Hepatocyte (in vitro differentiated cells): ENCODE data around the gene PKDREJ. TPM values are rescaled to one million over a fixed set of nuclear protein-coding genes. Genes with fewer than 3 reads are reported as not detected.

ENCODE experiments used
- DNase-seq: peaks from one replicate; pipeline ENCODE4 v3.0.0-alpha.2; 2016; ENCODE audit warnings: low spot score
- H2AFZ ChIP-seq: fragments of 200-600 bp; sonication (generic); 2 replicates; pipeline ENCODE4 v1.6.0; 2016; ENCODE audit warnings: antibody characterized with exemption, mild to moderate bottlenecking
- H3K27ac ChIP-seq: fragments of 200-600 bp; sonication (generic); 2 replicates; pipeline ENCODE4 v1.5.1; 2016; ENCODE audit warnings: mild to moderate bottlenecking
- H3K27me3 ChIP-seq: fragments of 200-600 bp; sonication (generic); 2 replicates; pipeline ENCODE4 v1.6.1; 2016
- H3K36me3 ChIP-seq: fragments of 200-600 bp; sonication (generic); replicated peaks from 2 replicates; pipeline ENCODE4 v1.5.1; 2016; ENCODE audit warnings: low read depth; ENCODE audit not compliant: insufficient read depth
- H3K4me1 ChIP-seq: fragments of 200-600 bp; sonication (generic); 2 replicates; pipeline ENCODE4 v1.5.1; 2016; ENCODE audit warnings: mild to moderate bottlenecking, moderate library complexity; ENCODE audit not compliant: insufficient read depth
- H3K4me2 ChIP-seq: fragments of 200-600 bp; sonication (generic); 2 replicates; pipeline ENCODE4 v1.6.0; 2016
- H3K4me3 ChIP-seq: fragments of 200-600 bp; sonication (generic); 2 replicates; pipeline ENCODE4 v1.5.1; 2016; ENCODE audit warnings: mild to moderate bottlenecking
- H3K79me2 ChIP-seq: fragments of 200-600 bp; sonication (generic); 2 replicates; pipeline ENCODE4 v1.6.0; 2017; ENCODE audit warnings: mild to moderate bottlenecking
- H3K9me2 ChIP-seq: fragments of 200-600 bp; sonication (generic); replicated peaks from 2 replicates; pipeline ENCODE4 v1.6.0; 2017; ENCODE audit warnings: mild to moderate bottlenecking; ENCODE audit not compliant: insufficient read depth
- H3K9me3 ChIP-seq: fragments of 200-600 bp; sonication (generic); 2 replicates; pipeline ENCODE4 v1.5.1; 2016; ENCODE audit warnings: low read depth, mild to moderate bottlenecking
- H4K20me1 ChIP-seq: fragments of 200-600 bp; sonication (generic); 2 replicates; pipeline ENCODE4 v1.6.0; 2016; ENCODE audit warnings: mild to moderate bottlenecking; ENCODE audit not compliant: insufficient read depth, poor library complexity, severe bottlenecking
- CTCF ChIP-seq: fragments of 200-600 bp; sonication (generic); IDR thresholded peaks from 2 replicates; pipeline ENCODE4 v1.5.1; 2016; ENCODE audit warnings: antibody characterized with exemption, mild to moderate bottlenecking; ENCODE audit not compliant: poor library complexity
- EZH2 ChIP-seq: fragments of 200-600 bp; sonication (generic); IDR thresholded peaks from 2 replicates; pipeline ENCODE4 v1.6.1; 2016; ENCODE audit warnings: antibody characterized with exemption, mild to moderate bottlenecking, borderline replicate concordance
- EZH2phosphoT487 ChIP-seq: fragments of 200-600 bp; sonication (generic); IDR thresholded peaks from one replicate; pipeline ENCODE4 v1.6.1; 2018; ENCODE audit warnings: antibody characterized with exemption, mild to moderate bottlenecking, low read depth, moderate library complexity; ENCODE audit not compliant: unreplicated experiment, severe bottlenecking
- WGBS: methylation state at CpG from one replicate; pipeline ENCODE4 v1.1.6; 2016; ENCODE audit warnings: low lambda C conversion rate; ENCODE audit errors: missing lambda C conversion rate; 5-methylcytosine and 5-hydroxymethylcytosine counted together
- polyA plus RNA-seq: library from polyadenylated mRNA; unstranded; fragments of >200 nt; fragmentation: Nextera tagmentation; extraction: Ambion mirVana; gene quantifications from 2 replicates; pipeline ENCODE4 v1.2.1, GENCODE V29; 2016
- total RNA-seq: library from RNA; depleted of rRNA; stranded (reverse); fragments of >200 nt; gene quantifications from 2 replicates; pipeline ENCODE4 v1.2.3, GENCODE V29; 2014

Gene PKDREJ
- total and polyA plus RNA-seq, 2 experiments from 2014 or later: 0.16 TPM; not detected in 1

DNA sequence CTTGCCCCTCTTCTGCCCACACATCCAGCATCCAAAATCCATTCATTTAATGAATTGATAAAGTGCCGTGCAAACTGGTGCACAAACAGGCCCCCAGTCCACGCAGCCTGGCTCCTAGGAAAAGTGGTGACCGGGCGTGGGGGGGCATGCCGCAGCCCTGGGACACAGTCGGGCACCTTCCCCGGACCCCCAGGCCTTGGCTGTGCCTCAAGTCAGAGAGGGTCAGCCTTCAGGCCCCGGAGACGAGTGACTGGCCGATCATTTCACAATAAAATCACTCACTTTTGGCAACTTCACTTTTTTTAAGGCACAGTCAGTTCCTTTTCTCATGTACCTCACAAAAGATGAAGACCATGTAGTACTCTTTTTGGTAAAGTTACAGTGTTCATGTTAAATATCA, 21.1 kb downstream of the PKDREJ start:
- Histone ChIP-seq H3K9me2 (no peaks in the 10 kb centered on the region), H3K4me1 (no peaks in the 10 kb centered on the region), H3K4me3 (no peak overlapping the region), H3K27me3 (no peaks in the 10 kb centered on the region), H3K9me3 (no peaks in the 10 kb centered on the region), H3K4me2 (no peak overlapping the region), H3K27ac (no peak overlapping the region), H4K20me1 (no peaks in the 10 kb centered on the region), H2AFZ (no peak overlapping the region), H3K79me2 (no peaks in the 10 kb centered on the region), H3K36me3 (no peaks in the 10 kb centered on the region)
- no peak for DNase-seq
- 93% methylated on average over 10 of the region's 10 CpGs for WGBS
- no peak for TF ChIP-seq EZH2
- TF ChIP-seq EZH2phosphoT487: no peak
- no peak for TF ChIP-seq CTCF

GRCh38 chr22:46241396-46242007, 21.6 kb downstream of the PKDREJ start:
- Histone ChIP-seq H3K9me3 (no peaks in the 10 kb centered on the region), H3K27ac (no peak overlapping the region), H3K4me2 (no peak overlapping the region), H2AFZ (no peak overlapping the region), H3K79me2 (no peaks in the 10 kb centered on the region), H3K9me2 (no peaks in the 10 kb centered on the region), H3K36me3 (no peaks in the 10 kb centered on the region), H4K20me1 (no peaks in the 10 kb centered on the region), H3K4me3 (no peak overlapping the region), H3K27me3 (no peaks in the 10 kb centered on the region), H3K4me1 (no peaks in the 10 kb centered on the region)
- no peak for DNase-seq
- no peak for TF ChIP-seq CTCF
- TF ChIP-seq EZH2phosphoT487: no peak
- no peak for TF ChIP-seq EZH2
- whole genome bisulfite sequencing: 83% methylated on average over 5 of the region's 5 CpGs

GRCh38 chr22:46240907-46241306, 22.2 kb downstream of the PKDREJ start:
- DNase-seq: no peak
- Histone ChIP-seq H3K9me3 (no peaks in the 10 kb centered on the region), H3K4me1 (no peaks in the 10 kb centered on the region), H3K27me3 (no peaks in the 10 kb centered on the region), H3K4me2 (no peak overlapping the region), H3K79me2 (no peaks in the 10 kb centered on the region), H3K36me3 (no peaks in the 10 kb centered on the region), H3K4me3 (no peak overlapping the region), H4K20me1 (no peaks in the 10 kb centered on the region), H3K27ac (no peak overlapping the region), H2AFZ (no peak overlapping the region), H3K9me2 (no peaks in the 10 kb centered on the region)
- WGBS: 60% methylated on average over 7 of the region's 7 CpGs
- TF ChIP-seq EZH2 (no peak), CTCF (no peak), EZH2phosphoT487 (no peak)

DNA sequence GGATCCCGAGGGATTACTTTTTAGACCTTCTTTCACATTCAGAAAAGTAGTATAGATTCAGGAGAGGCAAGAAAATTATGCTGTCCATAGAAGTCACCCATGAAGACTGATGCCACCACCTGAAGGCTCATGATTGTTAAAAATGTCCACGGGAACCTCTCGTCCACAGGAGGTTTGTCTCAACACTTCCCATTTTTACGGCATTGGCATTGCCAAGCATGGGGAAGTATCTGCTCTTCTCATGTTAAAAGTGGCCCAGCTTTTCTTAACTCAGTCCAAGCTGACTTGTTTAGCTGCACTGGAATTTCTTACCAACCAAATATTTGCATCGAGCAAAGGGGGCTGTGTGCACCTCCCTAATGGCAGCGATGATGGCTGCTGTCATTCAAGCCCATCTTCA, 22.6 kb downstream of the PKDREJ start:
- H3K4me2 ChIP-seq: no peak overlapping the region
- TF ChIP-seq EZH2: no peak
- TF ChIP-seq EZH2phosphoT487: no peak
- no peak for TF ChIP-seq CTCF
- DNase-seq: no peak
- no peak overlapping the region for H3K4me3 ChIP-seq
- no peaks in the 10 kb centered on the region for H3K9me2 ChIP-seq
- H2AFZ ChIP-seq: no peak overlapping the region
- H3K27ac ChIP-seq: no peak overlapping the region
- H3K36me3 ChIP-seq: no peaks in the 10 kb centered on the region
- no peaks in the 10 kb centered on the region for H4K20me1 ChIP-seq
- H3K79me2 ChIP-seq: no peaks in the 10 kb centered on the region
- no peaks in the 10 kb centered on the region for H3K27me3 ChIP-seq
- H3K4me1 ChIP-seq: no peaks in the 10 kb centered on the region
- H3K9me3 ChIP-seq: no peaks in the 10 kb centered on the region
- WGBS: 94% methylated on average over 6 of the region's 6 CpGs
